ENCODE results near the gene BCL2L12.

DNA sequence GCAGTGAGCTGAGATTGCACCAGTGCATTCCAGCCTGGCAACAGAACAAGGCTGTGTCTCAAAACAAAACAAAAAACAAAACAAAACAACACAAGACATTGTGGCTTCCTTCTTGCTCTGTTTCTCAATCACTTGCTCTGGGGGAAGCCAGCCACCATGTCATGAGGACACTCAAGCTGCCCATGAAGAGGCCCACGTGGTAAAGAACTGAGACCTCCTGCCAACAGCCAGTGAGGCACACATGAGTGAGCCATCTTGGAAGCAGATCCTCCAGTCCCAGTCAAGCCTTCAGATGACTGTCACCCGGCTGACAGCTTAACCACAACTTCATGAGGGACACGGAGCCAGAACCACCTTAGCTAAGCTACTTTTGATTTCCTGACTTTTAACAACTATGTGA is 50.4 kb downstream of the BCL2L12 start:
- TF ChIP-seq POLR2AphosphoS5 (IDR thresholded peaks at IDR 0.05; ENCODE audit: low read depth, low read length) (no peak), TAF1 (IDR thresholded peaks at IDR 0.05; ENCODE audit: borderline replicate concordance, insufficient read depth, low read length) (no peak), SIN3A (IDR thresholded peaks at IDR 0.05; ENCODE audit: borderline replicate concordance, insufficient read depth, low read length) (no peak)
- TF ChIP-seq, protein P1, sequence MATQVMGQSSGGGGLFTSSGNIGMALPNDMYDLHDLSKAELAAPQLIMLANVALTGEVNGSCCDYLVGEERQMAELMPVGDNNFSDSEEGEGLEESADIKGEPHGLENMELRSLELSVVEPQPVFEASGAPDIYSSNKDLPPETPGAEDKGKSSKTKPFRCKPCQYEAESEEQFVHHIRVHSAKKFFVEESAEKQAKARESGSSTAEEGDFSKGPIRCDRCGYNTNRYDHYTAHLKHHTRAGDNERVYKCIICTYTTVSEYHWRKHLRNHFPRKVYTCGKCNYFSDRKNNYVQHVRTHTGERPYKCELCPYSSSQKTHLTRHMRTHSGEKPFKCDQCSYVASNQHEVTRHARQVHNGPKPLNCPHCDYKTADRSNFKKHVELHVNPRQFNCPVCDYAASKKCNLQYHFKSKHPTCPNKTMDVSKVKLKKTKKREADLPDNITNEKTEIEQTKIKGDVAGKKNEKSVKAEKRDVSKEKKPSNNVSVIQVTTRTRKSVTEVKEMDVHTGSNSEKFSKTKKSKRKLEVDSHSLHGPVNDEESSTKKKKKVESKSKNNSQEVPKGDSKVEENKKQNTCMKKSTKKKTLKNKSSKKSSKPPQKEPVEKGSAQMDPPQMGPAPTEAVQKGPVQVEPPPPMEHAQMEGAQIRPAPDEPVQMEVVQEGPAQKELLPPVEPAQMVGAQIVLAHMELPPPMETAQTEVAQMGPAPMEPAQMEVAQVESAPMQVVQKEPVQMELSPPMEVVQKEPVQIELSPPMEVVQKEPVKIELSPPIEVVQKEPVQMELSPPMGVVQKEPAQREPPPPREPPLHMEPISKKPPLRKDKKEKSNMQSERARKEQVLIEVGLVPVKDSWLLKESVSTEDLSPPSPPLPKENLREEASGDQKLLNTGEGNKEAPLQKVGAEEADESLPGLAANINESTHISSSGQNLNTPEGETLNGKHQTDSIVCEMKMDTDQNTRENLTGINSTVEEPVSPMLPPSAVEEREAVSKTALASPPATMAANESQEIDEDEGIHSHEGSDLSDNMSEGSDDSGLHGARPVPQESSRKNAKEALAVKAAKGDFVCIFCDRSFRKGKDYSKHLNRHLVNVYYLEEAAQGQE (IDR thresholded peaks at IDR 0.05; ENCODE audit: insufficient read depth in 1 of 2, low read depth in 2 of 2, low read length in 2 of 2), result no peak

Measured in PFSK-1 (cell line).